Fibroblast of lung (primary cell): Measurements from ENCODE around the gene JAZF1. TPM values are rescaled to one million over a fixed set of nuclear protein-coding genes. Genes with fewer than 3 reads are reported as not detected.
A peak's percentile ranks its signal among the peaks of the same experiment; 100 is the strongest.

ENCODE experiments used
- DNase-seq, 2 donors: peaks; one replicate each; pipeline versions ENCODE4 v3.0.0 to v3.0.0-alpha.2; 2010; ENCODE audit warnings: low read depth in 2 of 2
- H2AFZ ChIP-seq: 2 replicates; pipeline ENCODE4 v1.5.1; 2012; ENCODE audit warnings: low read length, control low read depth, inconsistent platforms
- H3K27ac ChIP-seq: 2 replicates; pipeline ENCODE4 v1.5.1; 2011; ENCODE audit warnings: low read length, control low read depth; ENCODE audit not compliant: insufficient read depth
- H3K27me3 ChIP-seq: 2 replicates; pipeline ENCODE4 v1.5.1; 2011; ENCODE audit warnings: mild to moderate bottlenecking, low read length; ENCODE audit not compliant: control insufficient read depth, insufficient read depth
- H3K36me3 ChIP-seq: 2 replicates; pipeline ENCODE4 v1.5.1; 2011; ENCODE audit warnings: low read length; ENCODE audit not compliant: control insufficient read depth, insufficient read depth
- H3K4me1 ChIP-seq: 2 replicates; pipeline ENCODE4 v1.5.1; 2011; ENCODE audit warnings: low read length; ENCODE audit not compliant: control insufficient read depth, insufficient read depth; ENCODE audit errors: extremely low read depth
- H3K4me2 ChIP-seq: 2 replicates; pipeline ENCODE4 v1.5.1; 2011; ENCODE audit warnings: low read length, control low read depth; ENCODE audit not compliant: insufficient read depth; ENCODE audit errors: extremely low read depth
- H3K4me3 ChIP-seq, 4 experiments: fragments of 200-600 bp in 1 of 4; sonication (generic) in 1 of 4; replicated peaks in 1 of 4; 2 replicates each; pipeline ENCODE4 v1.5.1; 2011 to 2016; ENCODE audit warnings: low read length in 4 of 4, low read depth in 3 of 4, mild to moderate bottlenecking in 3 of 4, control low read depth in 2 of 4, inconsistent platforms in 1 of 4, mixed read lengths in 1 of 4; ENCODE audit not compliant: insufficient read depth in 1 of 4; ENCODE audit errors: control extremely low read depth in 1 of 4
- H3K79me2 ChIP-seq: 2 replicates; pipeline ENCODE4 v1.5.1; 2012; ENCODE audit warnings: mild to moderate bottlenecking, low read length, inconsistent platforms; ENCODE audit not compliant: control insufficient read depth, insufficient read depth
- H3K9ac ChIP-seq: 2 replicates; pipeline ENCODE4 v1.5.1; 2011; ENCODE audit warnings: mild to moderate bottlenecking, low read length, control low read depth; ENCODE audit not compliant: insufficient read depth
- H3K9me3 ChIP-seq: 2 replicates; pipeline ENCODE4 v1.5.1; 2012; ENCODE audit warnings: low read depth, low read length; ENCODE audit not compliant: control insufficient read depth, insufficient read depth
- H4K20me1 ChIP-seq: 2 replicates; pipeline ENCODE4 v1.5.1; 2011; ENCODE audit warnings: low read length; ENCODE audit not compliant: control insufficient read depth, insufficient read depth; ENCODE audit errors: extremely low read depth
- CTCF ChIP-seq, 2 donors: IDR thresholded peaks in 1 of 2; conservative IDR thresholded peaks in 1 of 2; 1 replicate in 1 of 2; 2 replicates in 1 of 2; pipeline ENCODE4 v1.5.1; 2011 to 2012; ENCODE audit warnings: low read length in 2 of 2, control low read depth in 1 of 2, inconsistent platforms in 1 of 2, low read depth in 1 of 2, mild to moderate bottlenecking in 1 of 2
- EZH2 ChIP-seq: IDR thresholded peaks from 2 replicates; pipeline ENCODE4 v1.5.1; 2012; ENCODE audit warnings: low read length, control low read depth, mild to moderate bottlenecking; ENCODE audit errors: missing control alignments
- polyA plus RNA-seq, 2 donors: library from polyadenylated mRNA; depleted of rRNA in 1 of 2; stranded (reverse) in 1 of 2; unstranded in 1 of 2; fragments of >200 nt; gene quantifications; 2 replicates each; pipeline ENCODE4 v1.2.1, GENCODE V29; 2011 to 2012; ENCODE audit warnings: missing spikeins in 1 of 2
- total RNA-seq: library from RNA; depleted of rRNA; stranded (reverse); fragments of >200 nt; gene quantifications from 2 replicates; pipeline ENCODE4 v1.2.1, GENCODE V29; 2014

JAZF1 gene
- total and polyA plus RNA-seq, 2 donors (not counting 1 experiment from before 2014, with no cell fraction given): 9.1 to 9.3 TPM

GRCh38 chr7:27883696-27884095 is 296.9 kb downstream of the JAZF1 start:
- Histone ChIP-seq H3K9ac (no peak overlapping the region), H3K4me3 (no peak overlapping the region), H2AFZ (no peak overlapping the region), H3K9me3 (no peaks in the 10 kb centered on the region), H3K27me3 (no peaks in the 10 kb centered on the region), H4K20me1 (no peaks in the 10 kb centered on the region), H3K4me2 (no peak overlapping the region), H3K27ac (no peak overlapping the region), H3K36me3 (no peaks in the 10 kb centered on the region), H3K4me1 (no peaks in the 10 kb centered on the region), H3K79me2 (no peaks in the 10 kb centered on the region)
- TF ChIP-seq CTCF (conservative IDR thresholded peaks at IDR 0.05 in 1 of 2, IDR thresholded peaks at IDR 0.05 in 1 of 2; ENCODE audit: low read depth in 1 of 2, low read length in 2 of 2) (no peak), EZH2 (no peak)
- peak in 1 of 2 donors; percentile 74 for DNase-seq

DNA sequence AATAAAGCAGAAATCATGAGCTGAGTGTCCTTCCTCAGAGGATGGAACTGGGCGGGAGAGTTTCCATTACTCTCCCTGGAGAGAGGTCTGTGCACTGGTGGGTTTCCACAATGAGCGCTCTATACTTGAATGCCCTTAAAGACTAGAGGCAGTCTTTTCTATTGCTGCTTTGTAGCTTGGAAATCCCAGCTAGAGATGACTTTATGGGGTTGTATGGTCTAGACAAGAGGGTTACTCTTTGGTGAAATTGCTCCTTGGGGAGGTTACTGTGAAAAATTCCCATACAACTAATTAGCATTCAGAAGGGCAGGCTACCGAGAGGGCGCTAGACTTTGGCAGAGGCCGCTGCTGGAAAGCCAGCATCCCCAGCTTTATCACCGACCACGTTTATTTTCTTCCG is 303.8 kb downstream of the JAZF1 start:
- no peak for DNase-seq
- H3K9me3 ChIP-seq: no peaks in the 10 kb centered on the region

GRCh38 chr7:27875832-27876231 is 304.8 kb downstream of the JAZF1 start:
- Histone ChIP-seq H3K27me3 (no peaks in the 10 kb centered on the region), H2AFZ (no peak overlapping the region), H3K27ac (no peak overlapping the region), H3K9me3 (no peaks in the 10 kb centered on the region), H3K4me2 (no peak overlapping the region), H3K4me3 (no peak overlapping the region), H3K79me2 (no peaks in the 10 kb centered on the region), H3K4me1 (peaks cover 5% of the 10 kb centered on the region), H3K9ac (no peak overlapping the region), H4K20me1 (no peaks in the 10 kb centered on the region), H3K36me3 (no peaks in the 10 kb centered on the region)
- DNase-seq: no peak
- TF ChIP-seq EZH2 (no peak), CTCF (conservative IDR thresholded peaks at IDR 0.05 in 1 of 2, IDR thresholded peaks at IDR 0.05 in 1 of 2; ENCODE audit: low read depth in 1 of 2, low read length in 2 of 2) (no peak)

More for the DNA sequence above, 303.8 kb downstream of the JAZF1 start:
- TF ChIP-seq CTCF (conservative IDR thresholded peaks at IDR 0.05 in 1 of 2, IDR thresholded peaks at IDR 0.05 in 1 of 2; ENCODE audit: low read depth in 1 of 2, low read length in 2 of 2) (no peak), EZH2 (no peak)
- no peak overlapping the region for H3K9ac ChIP-seq
- H3K4me2 ChIP-seq: no peak overlapping the region
- no peak overlapping the region for H2AFZ ChIP-seq
- no peaks in the 10 kb centered on the region for H3K27me3 ChIP-seq
- no peak overlapping the region for H3K27ac ChIP-seq
- no peaks in the 10 kb centered on the region for H3K36me3 ChIP-seq
- no peaks in the 10 kb centered on the region for H3K79me2 ChIP-seq
- peaks cover 5% of the 10 kb centered on the region for H3K4me1 ChIP-seq
- H4K20me1 ChIP-seq: no peaks in the 10 kb centered on the region
- H3K4me3 ChIP-seq: no peak overlapping the region
